ENCODE data around the gene TTR.

TTR gene

GRCh38 chr18:31634331-31634713 lies 42.6 kb downstream of the TTR start:
- ChIA-PET CTCF (interaction anchor here (0.7 to 4.2 kb wide), 5 partner anchors 14 to 89 kb away, joined by 3 to 12 read pairs (median 3); no protein-coding TSS in a partner anchor), POLR2A (no interaction called here)
- DNase-seq (ENCODE audit: extremely low spot score), result peak; percentile 64
- TF ChIP-seq CTCF (IDR thresholded peaks at IDR 0.05; ENCODE audit: control extremely low read depth, extremely low read depth, low read depth, missing control alignments), result no peak

- no peak for TF ChIP-seq CTCF (IDR thresholded peaks at IDR 0.05; ENCODE audit: control extremely low read depth, extremely low read depth, low read depth, missing control alignments)
- ChIA-PET CTCF (interaction anchor here (0.9 to 4.2 kb wide), 4 partner anchors 8 to 87 kb away, joined by 3 to 12 read pairs (median 4); no protein-coding TSS in a partner anchor), POLR2A (no interaction called here)
- no peak for DNase-seq (ENCODE audit: extremely low spot score)
Observed at GRCh38 chr18:31636387-31636786, 44.7 kb downstream of the TTR start.

DNA sequence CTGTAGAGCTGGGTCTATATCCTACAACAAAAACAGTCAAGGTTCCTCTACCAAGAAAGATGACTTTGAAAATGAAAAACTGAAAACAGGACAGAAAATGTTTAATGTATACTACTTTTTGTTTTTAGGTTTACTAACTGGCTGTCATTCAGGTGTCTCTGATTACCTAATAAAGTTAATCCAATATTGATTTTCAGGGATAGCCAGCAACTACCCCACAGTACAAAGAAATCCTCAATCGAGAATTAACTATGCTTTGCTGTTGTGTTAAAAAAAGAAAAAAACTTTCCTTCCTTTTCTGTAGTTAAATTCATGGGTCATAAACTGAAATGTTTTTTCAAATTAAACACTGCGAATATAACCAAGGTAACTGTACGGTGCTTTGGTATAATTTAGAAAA lies 45.8 kb downstream of the TTR start:
- POLR2A ChIA-PET, result no interaction called here
- DNase-seq (ENCODE audit: extremely low spot score), result no peak
- TF ChIP-seq CTCF (IDR thresholded peaks at IDR 0.05; ENCODE audit: control extremely low read depth, extremely low read depth, low read depth, missing control alignments), result no peak
- CTCF ChIA-PET, result no interaction called here

DNA sequence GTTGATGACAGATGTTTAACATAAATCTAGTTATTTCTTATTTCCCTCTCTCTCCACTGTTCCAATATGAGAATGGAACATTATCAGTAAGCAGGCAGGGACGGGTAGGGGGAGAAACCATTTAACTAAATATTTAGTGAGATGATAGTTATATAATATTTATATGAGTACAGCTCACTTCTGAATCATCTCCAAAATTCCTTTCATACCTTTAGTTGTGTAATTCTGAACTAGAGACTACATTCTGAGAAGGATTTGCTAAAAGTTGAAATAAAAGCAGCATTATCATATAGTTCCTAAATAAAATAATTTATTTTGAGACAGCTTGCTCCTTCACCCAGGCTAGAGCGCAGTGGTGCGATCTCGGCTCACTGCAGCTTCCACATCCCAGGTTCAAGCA lies 51.3 kb downstream of the TTR start:
- POLR2A ChIA-PET, result no interaction called here
- CTCF ChIA-PET, result interaction anchor here (0.9 to 1.0 kb wide), 2 partner anchors 32 to 87 kb away, joined by 3 read pairs; no protein-coding TSS in a partner anchor

GRCh38 chr18:31645411-31645810 lies 53.7 kb downstream of the TTR start:
- CTCF ChIA-PET, result interaction anchor here (0.8 to 2.0 kb wide), 5 partner anchors 10 to 75 kb away, joined by 3 to 10 read pairs (median 4); no protein-coding TSS in a partner anchor
- DNase-seq (ENCODE audit: extremely low spot score), result no peak
- TF ChIP-seq CTCF (IDR thresholded peaks at IDR 0.05; ENCODE audit: control extremely low read depth, extremely low read depth, low read depth, missing control alignments), result no peak
- POLR2A ChIA-PET, result no interaction called here

More for the DNA sequence above, 51.3 kb downstream of the TTR start:
- no peak for DNase-seq (ENCODE audit: extremely low spot score)
- TF ChIP-seq CTCF (IDR thresholded peaks at IDR 0.05; ENCODE audit: control extremely low read depth, extremely low read depth, low read depth, missing control alignments), result no peak

- POLR2A ChIA-PET, result no interaction called here
- TF ChIP-seq CTCF (IDR thresholded peaks at IDR 0.05; ENCODE audit: control extremely low read depth, extremely low read depth, low read depth, missing control alignments), result peak; percentile 21
- CTCF ChIA-PET, result interaction anchor here (0.8 to 2.0 kb wide), 9 partner anchors 11 to 90 kb away, joined by 3 to 10 read pairs (median 3); no protein-coding TSS in a partner anchor
- no peak for DNase-seq (ENCODE audit: extremely low spot score)
Observed at GRCh38 chr18:31646332-31647126, 54.9 kb downstream of the TTR start.
